SU-DHL-6 (cell line): Measurements from ENCODE around the gene HOXA1.

ENCODE experiments used
- H2AFZ ChIP-seq: fragments of 200-600 bp; sonication (generic); 2 replicates; pipeline ENCODE4 v1.6.1; 2014; ENCODE audit warnings: low read depth, mild to moderate bottlenecking, moderate library complexity, mixed read lengths, antibody characterized with exemption, low read length; ENCODE audit not compliant: severe bottlenecking
- H3F3A ChIP-seq: fragments of 200-600 bp; shearing (Covaris generic); 2 replicates; pipeline ENCODE4 v1.6.0; 2016; ENCODE audit warnings: antibody characterized with exemption, mild to moderate bottlenecking; ENCODE audit not compliant: insufficient read depth
- H3K27ac ChIP-seq: fragments of 200-600 bp; sonication (generic); 2 replicates; pipeline ENCODE4 v1.5.1; 2016; ENCODE audit warnings: low read depth, mild to moderate bottlenecking, low read length, moderate library complexity, mixed read lengths
- H3K27me3 ChIP-seq: fragments of 200-600 bp; sonication (generic), shearing (Covaris generic); 2 replicates; pipeline ENCODE4 v1.6.0; 2014; ENCODE audit warnings: mild to moderate bottlenecking, low read length
- H3K36me3 ChIP-seq: fragments of 200-600 bp; sonication (generic); 2 replicates; pipeline ENCODE4 v1.6.1; 2014; ENCODE audit warnings: mild to moderate bottlenecking, low read length, mixed read lengths
- H3K4me2 ChIP-seq: fragments of 300-600, 200-600 bp; shearing (Covaris generic), sonication (generic); 2 replicates; pipeline ENCODE4 v1.6.0; 2014; ENCODE audit warnings: low read length, low read depth, mild to moderate bottlenecking; ENCODE audit not compliant: poor library complexity, severe bottlenecking
- H3K4me3 ChIP-seq: fragments of 200-600 bp; sonication (generic); 2 replicates; pipeline ENCODE4 v1.5.1; 2014; ENCODE audit warnings: antibody characterized with exemption, low read length, mild to moderate bottlenecking, mixed read lengths; ENCODE audit not compliant: insufficient read depth, poor library complexity, severe bottlenecking
- H3K79me2 ChIP-seq: fragments of 200-600 bp; sonication (generic); 2 replicates; pipeline ENCODE4 v1.6.1; 2014; ENCODE audit warnings: mild to moderate bottlenecking, low read length, moderate library complexity; ENCODE audit not compliant: insufficient read depth
- H3K9ac ChIP-seq: fragments of 200-600 bp; sonication (generic); 2 replicates; pipeline ENCODE4 v1.7.0; 2014; ENCODE audit warnings: mild to moderate bottlenecking, low read length
- H3K9me2 ChIP-seq: fragments of 200-600 bp; sonication (generic); replicated peaks from 2 replicates; pipeline ENCODE4 v1.6.1; 2014; ENCODE audit warnings: low read length; ENCODE audit not compliant: insufficient read depth
- H3K9me3 ChIP-seq: fragments of 200-600 bp; sonication (generic); 2 replicates; pipeline ENCODE4 v1.6.1; 2014; ENCODE audit warnings: low read length, mixed read lengths; ENCODE audit not compliant: insufficient read depth
- H4K20me1 ChIP-seq: fragments of 200-600 bp; sonication (generic); 2 replicates; pipeline ENCODE4 v1.6.1; 2014; ENCODE audit warnings: low read depth, mild to moderate bottlenecking, antibody characterized with exemption, low read length, moderate library complexity, mixed read lengths
- EZH2phosphoT487 ChIP-seq: fragments of 200-600 bp; sonication (generic), shearing (Covaris generic); conservative IDR thresholded peaks from 2 replicates; pipeline ENCODE4 v1.6.1; 2018; ENCODE audit warnings: mild to moderate bottlenecking, antibody characterized with exemption, low read length, moderate library complexity, mixed read lengths
- TF ChIP-seq, protein P1 (sequence below): fragments of 200-600 bp; sonication (generic); IDR thresholded peaks from one replicate; pipeline ENCODE4 v1.5.1; 2017; ENCODE audit warnings: antibody characterized with exemption, mild to moderate bottlenecking, low read length, moderate library complexity; ENCODE audit not compliant: insufficient read depth, poor library complexity, severe bottlenecking

Gene HOXA1

GRCh38 chr7:27106181-27106900 lies 10.5 kb upstream of the HOXA1 start:
- TF ChIP-seq, protein P1, sequence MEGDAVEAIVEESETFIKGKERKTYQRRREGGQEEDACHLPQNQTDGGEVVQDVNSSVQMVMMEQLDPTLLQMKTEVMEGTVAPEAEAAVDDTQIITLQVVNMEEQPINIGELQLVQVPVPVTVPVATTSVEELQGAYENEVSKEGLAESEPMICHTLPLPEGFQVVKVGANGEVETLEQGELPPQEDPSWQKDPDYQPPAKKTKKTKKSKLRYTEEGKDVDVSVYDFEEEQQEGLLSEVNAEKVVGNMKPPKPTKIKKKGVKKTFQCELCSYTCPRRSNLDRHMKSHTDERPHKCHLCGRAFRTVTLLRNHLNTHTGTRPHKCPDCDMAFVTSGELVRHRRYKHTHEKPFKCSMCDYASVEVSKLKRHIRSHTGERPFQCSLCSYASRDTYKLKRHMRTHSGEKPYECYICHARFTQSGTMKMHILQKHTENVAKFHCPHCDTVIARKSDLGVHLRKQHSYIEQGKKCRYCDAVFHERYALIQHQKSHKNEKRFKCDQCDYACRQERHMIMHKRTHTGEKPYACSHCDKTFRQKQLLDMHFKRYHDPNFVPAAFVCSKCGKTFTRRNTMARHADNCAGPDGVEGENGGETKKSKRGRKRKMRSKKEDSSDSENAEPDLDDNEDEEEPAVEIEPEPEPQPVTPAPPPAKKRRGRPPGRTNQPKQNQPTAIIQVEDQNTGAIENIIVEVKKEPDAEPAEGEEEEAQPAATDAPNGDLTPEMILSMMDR, result no peak
- TF ChIP-seq EZH2phosphoT487, result no peak
- Histone ChIP-seq H3K79me2 (no peaks in the 10 kb centered on the region), H3K9ac (no peak overlapping the region), H3K4me2 (no peak overlapping the region), H3K9me3 (no peaks in the 10 kb centered on the region), H3F3A (no peaks in the 10 kb centered on the region), H3K27me3 (no peaks in the 10 kb centered on the region), H2AFZ (no peak overlapping the region), H4K20me1 (no peaks in the 10 kb centered on the region), H3K9me2 (no peaks in the 10 kb centered on the region), H3K4me3 (no peak overlapping the region), H3K36me3 (no peaks in the 10 kb centered on the region), H3K27ac (no peak overlapping the region)

- no peak overlapping the region for H3K4me2 ChIP-seq
- H3K79me2 ChIP-seq, result no peaks in the 10 kb centered on the region
- no peaks in the 10 kb centered on the region for H3K27me3 ChIP-seq
- TF ChIP-seq, protein P1, result no peak
- TF ChIP-seq EZH2phosphoT487, result no peak
- H2AFZ ChIP-seq, result no peak overlapping the region
- no peaks in the 10 kb centered on the region; the same call in 1 of the 2 replicates for H3F3A ChIP-seq
- no peaks in the 10 kb centered on the region for H3K9me2 ChIP-seq
- H4K20me1 ChIP-seq, result no peaks in the 10 kb centered on the region
- no peaks in the 10 kb centered on the region for H3K9me3 ChIP-seq
- H3K9ac ChIP-seq, result no peak overlapping the region
- H3K36me3 ChIP-seq, result no peaks in the 10 kb centered on the region
- no peak overlapping the region for H3K4me3 ChIP-seq
- no peak overlapping the region for H3K27ac ChIP-seq
Observed at GRCh38 chr7:27105301-27106031, 9.7 kb upstream of the HOXA1 start.

DNA sequence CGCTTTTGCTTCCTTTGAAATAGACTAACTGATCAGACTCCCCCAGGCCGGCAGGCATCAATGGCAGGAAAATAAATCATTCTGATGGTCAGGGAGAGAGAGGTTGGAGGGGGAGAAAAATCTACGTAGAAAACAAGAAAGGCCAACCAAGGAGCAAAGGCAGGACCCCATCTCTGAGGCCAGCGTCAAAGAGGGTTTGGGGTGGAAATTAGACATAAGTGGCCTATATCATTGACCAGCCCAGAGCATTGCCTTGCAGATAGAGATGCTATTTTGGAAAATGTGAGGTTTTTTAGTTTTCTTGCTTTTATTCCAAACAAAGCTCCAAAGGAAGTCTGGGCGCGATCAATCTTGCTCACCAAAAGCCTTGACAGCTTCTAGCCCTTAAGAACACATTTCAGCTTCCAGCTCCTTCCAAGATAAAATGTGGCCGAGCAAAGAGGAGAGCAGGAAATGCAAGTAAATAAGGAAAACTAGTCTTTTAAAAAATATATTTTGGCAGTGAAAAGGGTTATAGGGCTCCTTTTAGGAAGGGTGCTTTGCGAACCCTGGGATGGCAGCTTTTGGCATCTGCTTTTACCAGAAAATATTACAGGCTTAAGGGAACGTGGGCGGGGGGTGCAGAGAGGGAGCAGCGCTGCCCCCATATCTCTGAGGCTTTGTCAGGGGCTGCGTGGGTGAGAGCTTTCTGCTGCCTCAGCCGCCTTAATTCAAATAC lies 8.7 kb upstream of the HOXA1 start:
- Histone ChIP-seq H3K9ac (no peak overlapping the region), H3K79me2 (no peaks in the 10 kb centered on the region), H3K4me3 (no peak overlapping the region), H3K4me2 (no peak overlapping the region), H3K36me3 (no peaks in the 10 kb centered on the region), H3K27ac (no peak overlapping the region), H3K9me2 (no peaks in the 10 kb centered on the region), H3K9me3 (no peaks in the 10 kb centered on the region), H3F3A (peaks cover 10% of the 10 kb centered on the region; the same call in 1 of the 2 replicates), H3K27me3 (no peaks in the 10 kb centered on the region), H2AFZ (no peak overlapping the region), H4K20me1 (no peaks in the 10 kb centered on the region)
- no peak for TF ChIP-seq EZH2phosphoT487
- TF ChIP-seq, protein P1, result no peak
